GM19240 (cell line): ENCODE data around the gene MRPL4.

ENCODE experiments used
- DNase-seq: peaks from one replicate; pipeline ENCODE4 v3.0.0; 2011; ENCODE audit warnings: low spot score; ENCODE audit not compliant: insufficient read length

Gene MRPL4

DNA sequence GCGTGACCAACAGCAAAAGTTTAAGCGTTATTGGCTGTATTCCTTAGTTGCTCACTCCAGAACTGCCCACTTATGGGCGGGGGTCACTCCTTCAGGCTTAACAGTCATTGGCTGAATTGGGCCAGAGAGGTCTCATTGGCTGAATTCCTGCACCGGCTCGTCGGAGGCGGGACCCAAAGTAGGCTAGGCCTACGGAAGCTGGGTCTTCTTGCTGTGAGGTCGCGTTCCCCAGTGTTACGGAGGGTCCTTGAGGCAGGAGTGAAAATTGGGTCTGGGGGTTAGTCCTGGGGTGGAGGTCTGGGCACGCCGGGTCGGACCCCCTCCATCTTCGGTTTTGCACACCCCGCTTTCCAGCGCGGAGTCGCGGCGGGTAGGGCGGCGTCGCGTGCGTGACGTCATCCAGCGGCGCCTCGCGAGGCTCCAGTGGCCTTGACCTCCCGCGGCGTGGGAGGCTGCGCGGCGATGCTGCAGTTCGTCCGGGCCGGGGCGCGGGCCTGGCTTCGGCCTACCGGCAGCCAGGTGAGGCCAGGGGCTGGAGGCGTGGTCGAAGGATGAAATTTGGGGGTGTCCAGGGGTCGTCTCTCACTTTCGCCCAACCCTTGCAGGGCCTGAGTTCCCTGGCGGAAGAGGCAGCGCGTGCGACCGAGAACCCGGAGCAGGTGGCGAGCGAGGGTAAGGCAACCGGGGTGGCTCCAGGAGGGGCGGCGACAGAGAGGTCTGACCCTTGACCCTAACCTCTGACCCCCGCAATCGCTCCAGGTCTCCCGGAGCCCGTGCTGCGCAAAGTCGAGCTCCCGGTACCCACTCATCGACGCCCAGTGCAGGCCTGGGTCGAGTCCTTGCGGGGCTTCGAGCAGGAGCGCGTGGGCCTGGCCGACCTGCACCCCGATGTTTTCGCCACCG lies at the start of gene MRPL4:
TSS of gene MRPL4 (plus strand) at position 423 of the 903 bp plus-strand sequence. CDS start at position 463, 40 bp downstream.
- DNase-seq = peak; percentile 84

DNA sequence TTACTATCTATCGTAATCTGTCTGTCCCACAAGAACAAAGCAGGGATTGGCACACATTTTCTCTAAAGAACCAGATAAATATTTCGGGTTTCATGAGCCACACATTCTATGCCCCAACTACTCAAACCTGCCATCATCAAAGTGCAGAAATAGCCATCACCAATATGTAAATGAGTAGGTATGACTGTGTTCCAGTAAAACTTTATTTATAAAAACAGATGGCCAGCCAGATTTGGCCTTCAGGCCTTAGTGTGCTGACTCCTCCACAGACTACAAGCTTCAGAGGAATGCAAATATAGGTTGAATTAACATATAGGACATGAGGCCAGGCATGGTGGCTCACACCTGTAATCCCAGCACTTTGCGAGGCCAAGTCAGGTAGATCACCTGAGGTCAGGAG lies 48.3 kb upstream of the MRPL4 start:
- no peak for DNase-seq

DNA sequence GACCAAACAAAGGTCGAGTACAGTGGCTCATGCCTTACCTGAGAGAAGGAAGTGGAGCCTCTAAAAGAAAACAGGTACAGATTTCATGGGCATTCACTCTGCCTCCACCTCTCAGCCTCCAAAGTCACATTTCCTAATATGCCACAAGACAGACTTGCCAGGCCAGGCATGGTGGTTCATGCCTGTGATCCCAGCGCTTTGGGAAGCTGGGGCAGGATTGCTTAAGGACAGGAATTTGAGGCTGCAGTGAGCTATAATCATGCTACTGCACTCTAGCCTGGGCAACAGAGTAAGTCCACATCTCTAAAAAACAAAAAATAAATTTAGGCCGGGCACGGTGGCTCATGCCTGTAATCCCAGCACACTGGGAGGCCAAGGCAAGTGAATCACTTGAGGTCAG lies 46.4 kb upstream of the MRPL4 start:
- no peak for DNase-seq

DNA sequence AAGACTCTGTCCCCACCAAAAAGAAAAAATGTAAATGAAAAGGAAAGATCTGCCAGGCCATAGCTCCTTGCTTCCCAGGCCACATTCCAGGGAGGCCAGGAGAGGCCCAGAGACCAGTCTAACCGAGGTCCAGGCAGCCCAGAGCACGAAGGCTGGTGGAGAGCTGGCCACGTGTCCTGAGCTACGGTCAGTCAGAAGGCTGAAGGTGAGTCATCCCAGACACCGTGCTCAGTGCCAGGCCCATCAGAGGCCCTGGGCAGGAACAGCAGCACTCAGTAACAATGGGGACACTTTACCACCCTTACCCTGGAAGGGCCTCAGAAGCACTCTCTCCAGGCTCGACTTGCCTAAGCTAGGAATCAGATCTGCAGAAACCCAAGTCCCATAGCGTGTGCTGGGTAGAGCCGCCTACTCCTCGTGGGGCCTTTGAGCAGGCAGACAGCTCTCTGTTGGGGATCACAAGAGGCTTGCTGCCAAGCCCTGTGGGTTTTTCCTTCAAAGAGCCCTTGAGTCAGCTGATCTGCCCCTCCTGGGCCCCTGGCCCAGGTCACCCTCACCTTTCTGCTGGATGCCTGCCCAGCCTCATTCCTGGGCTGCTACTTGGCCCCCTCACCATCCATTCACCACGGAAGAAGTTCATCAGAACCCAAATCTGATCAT lies 45.7 kb upstream of the MRPL4 start:
- no peak for DNase-seq

DNA sequence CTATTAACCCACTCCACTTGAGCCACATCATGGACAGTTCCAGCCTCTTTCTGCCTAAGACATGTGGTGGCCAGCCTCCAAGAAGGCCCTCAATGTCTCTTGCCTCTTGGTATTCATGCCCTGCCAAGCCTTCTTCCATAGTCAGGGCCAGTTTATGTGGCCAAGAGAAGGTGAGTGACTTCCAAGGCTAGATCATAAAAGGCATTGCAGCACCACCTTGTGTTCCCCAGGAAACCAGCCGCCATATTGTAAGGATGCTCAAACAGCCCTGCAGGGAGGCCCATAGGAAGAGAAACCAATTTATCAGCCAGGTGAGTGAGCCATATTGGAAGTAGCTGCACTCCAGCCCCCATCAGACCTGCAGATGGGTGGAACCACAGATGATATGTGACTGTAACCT lies 45.0 kb upstream of the MRPL4 start:
- DNase-seq = no peak

DNA sequence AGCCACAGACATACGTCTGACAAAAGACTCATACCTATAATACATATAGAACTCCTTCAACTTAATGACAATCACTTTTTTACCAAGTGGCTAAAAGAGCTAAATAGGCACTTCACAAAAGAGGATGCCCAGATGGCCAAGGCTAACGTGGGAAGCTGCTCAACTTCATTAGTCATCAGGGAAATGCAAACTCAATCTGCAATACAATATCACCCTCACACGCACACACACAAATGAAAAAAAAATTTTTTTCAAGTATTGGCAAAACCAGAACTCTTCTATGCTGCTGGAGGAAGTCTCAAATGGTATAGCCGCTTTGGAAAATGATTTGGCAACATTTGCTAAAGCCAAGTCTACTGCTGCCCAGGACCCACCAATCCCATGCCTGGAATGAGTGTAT lies 42.7 kb upstream of the MRPL4 start:
- no peak for DNase-seq

DNA sequence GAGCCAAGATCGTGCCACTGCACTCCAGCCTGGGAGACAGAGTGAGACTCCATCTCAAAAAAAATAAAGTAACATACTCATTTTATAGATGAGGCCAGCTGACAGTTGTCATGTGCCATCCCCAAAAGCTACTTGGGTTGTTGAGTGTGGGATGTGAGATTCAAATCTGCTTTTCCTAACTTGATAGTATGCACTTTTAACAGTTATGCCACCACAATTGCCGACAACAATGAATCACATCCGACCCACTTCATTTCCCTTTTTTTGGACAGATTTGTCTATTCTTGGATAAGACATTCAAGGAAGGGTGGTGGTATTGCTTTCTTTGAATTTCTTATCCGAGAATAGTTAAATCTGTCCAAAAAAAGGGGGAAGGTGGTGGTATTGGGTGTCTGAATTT lies 41.0 kb upstream of the MRPL4 start:
- DNase-seq = no peak

DNA sequence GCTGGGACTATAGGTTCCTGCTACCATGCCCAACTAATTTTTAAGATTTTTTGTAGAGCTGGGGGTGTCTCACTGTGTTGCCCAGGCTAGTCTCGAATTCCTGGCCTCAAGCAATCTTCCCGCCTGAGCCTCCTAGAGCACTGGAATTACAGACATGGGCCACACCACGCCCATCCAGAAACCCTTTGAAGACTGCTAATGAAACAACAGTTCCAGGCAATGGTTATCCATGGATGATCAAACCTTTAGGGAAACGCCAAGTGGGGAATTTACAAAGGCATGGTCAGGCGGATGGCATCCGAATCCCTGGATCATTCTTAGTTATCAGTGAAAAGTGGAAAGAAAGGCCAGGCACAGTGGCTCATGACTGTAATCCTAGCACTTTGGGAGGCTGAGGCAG lies 40.3 kb upstream of the MRPL4 start:
- DNase-seq = no peak

DNA sequence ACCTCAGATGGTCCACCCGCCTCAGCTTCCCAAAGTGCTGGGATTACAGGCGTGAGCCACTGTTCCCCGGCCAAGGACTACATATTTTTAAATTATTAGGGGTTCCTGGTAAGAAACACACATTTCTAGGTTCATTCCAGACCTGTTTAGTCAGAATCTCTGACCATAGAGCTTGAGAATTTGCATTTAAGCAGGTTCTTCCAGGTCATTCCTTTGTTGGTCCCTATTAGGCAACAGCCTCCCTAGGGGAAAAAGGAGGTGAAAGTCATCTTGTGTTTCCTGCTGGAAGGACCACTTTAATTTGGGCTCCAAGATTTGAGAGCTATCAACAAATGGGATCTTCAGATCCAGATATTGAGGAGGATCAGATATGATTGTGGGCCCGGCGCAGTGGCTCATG lies 37.2 kb upstream of the MRPL4 start:
- DNase-seq = no peak

DNA sequence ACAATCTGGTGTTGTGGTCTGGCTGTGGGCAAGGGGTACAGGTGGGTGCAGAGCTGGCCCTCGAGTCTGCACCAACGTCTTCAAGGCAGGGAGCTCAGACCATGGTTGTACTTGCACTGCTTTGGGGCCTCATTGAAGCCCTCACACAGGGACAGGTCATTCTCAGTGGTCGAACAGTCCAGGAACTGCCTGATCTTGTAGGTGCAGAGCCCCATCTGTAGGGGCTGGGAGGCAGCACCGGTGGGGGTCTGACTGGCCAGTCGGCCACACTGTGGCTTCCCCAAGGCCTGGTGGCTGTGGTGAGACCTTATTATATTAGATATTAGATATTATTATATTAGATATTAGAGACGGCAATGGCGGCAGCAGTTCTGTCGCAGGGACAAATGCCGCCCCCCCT lies 34.9 kb upstream of the MRPL4 start:
- DNase-seq = no peak

DNA sequence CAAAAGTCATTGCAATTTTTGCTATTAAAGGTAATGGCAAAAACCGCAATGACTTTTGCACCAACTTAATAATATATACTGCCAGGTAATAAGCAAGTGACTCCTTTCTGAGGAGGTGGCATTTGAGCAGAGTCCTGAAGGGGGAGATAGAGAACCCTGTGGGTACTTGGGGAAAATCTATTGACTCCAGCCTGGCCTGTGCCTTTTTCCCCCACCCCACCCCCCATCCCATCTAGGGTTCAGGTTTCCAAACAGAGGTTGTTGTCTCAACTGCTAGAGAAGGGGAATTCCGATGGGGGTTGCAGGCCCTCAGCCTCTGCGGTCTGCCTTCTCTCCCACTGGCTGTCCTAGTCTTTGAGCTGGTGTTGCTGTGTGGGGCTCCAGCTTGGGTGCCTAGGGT lies 32.3 kb upstream of the MRPL4 start:
- peak; percentile 27 for DNase-seq

DNA sequence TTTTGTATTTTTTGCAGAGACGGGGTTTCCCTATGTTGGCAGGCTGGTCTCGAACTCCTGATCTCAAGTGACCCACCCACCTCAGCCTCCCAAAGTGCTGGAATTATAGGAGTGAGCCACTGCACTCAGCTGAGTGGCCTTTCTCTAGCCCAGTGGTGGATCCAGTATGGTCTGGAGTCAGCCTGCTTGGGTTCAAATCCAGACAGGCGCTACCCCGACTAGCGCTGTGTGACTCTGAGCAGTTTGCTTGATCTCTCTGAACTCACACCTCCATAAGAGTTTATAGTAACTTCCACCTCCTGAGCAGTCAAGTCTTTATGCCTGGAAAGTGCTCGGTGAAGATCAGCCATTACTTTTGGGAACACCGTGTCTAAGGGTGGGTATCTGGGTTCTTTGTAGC lies 31.3 kb upstream of the MRPL4 start:
- DNase-seq = no peak

DNA sequence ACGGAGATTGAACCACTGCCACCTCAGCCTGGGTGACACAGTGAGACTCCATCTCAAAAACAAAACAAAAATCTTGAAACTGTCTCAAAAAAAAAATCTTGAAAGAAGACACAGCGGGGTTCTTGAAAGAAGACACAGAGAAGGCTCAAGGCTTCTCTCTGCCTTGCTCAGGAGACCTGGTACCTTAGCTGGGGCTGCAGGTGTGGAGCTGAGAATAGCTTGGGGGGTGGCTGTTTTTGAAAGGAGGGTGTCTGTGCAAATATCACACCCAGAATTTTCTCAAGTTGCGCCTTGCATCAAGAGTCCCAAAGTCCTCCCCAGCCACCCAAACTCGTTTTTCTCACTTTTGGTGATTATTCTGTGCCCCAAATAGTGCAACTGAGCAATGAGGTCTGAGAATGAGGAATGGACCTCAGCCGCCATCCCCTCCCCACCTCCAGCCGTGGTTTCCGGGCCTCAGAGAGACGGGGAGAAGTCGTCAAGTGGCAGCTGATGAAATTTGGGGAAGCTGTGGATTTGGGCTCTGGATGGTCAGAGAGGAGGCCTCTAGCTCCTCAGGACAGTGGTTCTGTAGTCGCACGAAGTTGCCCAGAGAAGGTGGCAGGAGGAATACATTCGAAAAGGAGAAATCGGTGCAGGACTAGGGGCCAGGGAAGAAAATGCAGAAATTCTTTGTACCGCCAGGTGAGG lies 29.7 kb upstream of the MRPL4 start:
- no peak for DNase-seq

DNA sequence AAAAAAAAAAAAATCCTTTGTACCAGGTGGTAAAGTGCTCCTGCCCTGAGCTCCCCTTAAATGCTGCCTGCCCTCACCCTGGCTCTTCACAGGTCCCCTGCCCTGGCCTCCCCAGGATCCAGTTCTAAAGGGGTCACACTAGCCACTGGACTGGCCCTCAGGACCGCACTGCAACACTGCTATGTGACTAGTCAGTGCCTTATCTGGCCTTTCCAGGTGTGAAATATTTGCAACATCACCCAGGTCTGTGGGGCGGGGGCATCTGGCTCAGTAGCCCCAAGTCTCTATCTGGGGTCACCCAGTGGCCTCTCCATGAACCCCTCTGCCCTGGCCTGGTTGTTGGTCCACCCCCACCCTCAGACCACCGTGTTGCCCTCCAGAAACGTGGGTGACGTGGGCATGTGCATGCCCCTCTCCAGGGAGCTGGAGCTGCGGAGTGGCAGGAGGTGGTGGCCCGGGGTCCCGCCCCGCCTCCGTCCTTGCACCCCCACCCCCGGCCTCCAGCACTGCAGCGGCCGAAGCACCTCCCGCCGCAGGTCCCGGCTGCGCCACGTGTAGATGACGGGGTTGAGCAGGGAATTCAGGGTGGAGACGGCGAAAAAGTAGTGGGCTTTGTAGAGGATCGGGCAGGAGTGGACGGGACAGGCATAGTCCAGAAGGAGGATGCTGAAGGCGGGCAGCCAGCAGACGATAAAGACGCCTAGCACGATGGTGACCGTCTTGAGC lies 28.4 kb upstream of the MRPL4 start:
- DNase-seq = no peak

DNA sequence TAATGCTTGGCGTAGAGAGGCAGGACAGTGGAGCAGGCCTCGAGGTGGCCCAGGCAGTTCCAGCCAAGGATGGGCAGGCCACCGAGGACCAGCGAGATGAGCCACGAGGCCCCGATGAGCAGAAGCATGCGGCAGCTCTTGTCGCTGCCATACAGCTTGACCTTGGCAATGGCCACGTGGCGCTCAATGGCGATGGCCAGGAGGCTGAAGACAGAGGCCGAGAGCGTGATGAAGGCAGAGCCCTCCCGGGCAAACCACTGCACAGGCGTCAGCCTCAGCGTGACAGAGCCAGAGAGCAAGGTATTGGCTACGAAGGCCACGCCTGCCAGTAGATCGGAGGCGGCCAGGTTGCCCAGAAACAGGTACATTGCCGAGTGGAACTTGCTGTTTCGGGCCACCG lies 27.7 kb upstream of the MRPL4 start:
- no peak for DNase-seq

DNA sequence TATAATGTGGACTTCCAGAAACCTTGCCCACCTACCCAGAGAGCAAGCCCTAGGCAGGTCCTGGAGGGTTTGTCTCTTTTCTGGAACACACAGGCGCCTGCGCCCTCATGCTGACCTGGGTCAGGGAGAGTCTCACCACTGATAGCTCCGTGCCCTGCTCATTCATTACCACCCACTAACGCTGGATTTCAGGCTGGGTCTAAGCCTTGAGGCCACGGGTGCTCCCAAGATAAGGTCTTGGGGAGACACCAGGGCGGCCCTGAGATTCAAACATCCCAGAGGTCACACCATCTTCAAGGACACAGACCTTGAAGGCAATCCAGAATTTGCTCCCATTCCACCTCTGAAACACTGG lies 26.0 kb upstream of the MRPL4 start:
- DNase-seq = no peak

DNA sequence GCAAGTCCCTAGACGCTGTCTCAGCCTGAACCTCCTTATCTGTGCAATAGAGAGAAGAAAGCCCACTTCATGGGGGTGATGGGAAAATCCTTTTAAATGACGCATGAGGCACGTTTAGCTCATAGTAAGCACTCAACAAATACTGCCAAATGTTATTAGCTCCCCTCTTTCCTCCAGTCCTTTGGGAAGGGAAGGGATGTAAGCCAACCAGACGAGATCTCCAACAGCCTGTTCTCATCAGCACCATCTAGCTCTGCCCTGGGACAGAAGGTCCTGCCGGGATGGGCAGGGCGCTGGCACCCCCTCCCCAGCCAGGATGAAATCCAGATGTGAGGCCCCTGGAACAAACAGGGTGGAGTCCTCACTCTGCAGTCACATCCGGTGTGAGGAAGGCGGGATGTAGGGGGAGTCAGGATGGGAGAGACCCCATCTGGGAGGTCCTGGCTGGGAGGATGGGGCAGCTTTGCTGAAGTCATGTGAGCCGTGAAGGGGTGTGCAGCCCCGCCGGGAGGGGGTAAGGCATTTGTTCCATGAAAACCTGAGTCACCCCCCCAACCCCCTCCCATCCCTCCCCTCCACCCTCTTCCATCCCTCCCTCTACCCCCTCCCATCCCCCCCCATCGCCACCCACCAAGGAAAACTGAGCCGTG lies 25.5 kb upstream of the MRPL4 start:
- no peak for DNase-seq

DNA sequence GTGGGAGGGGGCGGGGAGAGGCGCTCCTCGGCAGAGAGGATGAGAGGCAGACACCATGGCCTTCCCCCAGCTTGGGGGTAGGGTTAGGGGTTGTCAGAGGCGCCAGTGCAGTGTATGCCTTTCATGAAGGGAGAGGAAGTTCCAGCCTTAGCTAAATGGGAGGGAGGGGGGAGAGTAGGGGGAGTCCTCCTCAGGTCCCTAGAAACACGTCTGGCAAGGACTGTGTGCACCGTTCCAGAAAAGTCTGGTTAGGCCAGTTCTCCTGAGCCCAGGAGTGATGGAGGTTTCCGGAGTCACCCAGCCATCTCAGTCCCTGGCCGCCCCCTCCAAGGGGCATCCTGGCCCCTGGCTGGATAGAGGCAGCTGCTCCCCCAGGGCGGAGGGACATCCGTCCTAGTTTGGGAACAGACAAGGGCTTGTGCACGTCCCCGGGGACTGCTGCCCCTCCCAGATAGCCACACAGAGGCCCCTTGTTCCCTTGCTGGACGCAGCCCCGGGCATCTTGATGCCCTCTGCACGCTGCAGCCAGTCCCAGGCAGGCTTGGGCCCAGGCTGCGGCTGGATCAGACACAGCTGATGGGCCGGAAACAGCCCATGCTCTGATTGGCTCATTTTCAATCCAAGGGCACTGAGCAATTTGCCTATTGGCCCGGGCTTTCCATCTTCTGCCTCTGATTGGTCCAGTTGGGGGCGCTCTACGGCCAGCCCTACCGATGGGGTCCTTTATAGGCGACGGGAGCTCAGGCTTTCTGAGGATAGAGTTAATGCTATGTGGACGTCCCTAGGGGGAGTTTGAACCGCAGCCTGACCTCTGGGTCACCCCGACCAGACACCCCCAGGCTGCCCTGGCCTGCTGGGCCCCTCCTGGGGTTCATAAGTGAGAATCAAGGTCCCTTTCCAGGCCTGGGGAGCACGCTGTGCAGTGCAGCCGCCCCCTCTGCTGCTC lies 24.7 kb upstream of the MRPL4 start:
- no peak for DNase-seq

DNA sequence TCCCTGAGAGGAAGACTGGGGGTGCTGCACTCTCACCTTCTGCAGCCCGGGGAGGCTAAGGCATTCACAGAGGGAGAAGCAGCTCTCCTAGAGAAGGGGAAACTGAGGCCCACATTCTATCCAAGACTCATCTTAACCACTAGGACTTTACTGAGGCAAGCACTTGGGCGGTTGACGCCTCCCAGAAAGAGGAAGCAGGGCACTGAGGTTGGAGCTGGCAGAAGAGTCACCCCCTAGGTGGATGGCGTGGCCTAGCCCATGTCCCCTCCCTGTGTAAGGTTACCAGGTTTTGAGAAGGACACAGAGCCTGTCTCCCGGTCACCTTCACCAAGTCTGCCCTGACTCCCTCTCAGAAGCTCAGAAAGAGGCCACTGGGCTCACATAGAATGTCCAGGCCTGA lies 23.6 kb upstream of the MRPL4 start:
- no peak for DNase-seq

DNA sequence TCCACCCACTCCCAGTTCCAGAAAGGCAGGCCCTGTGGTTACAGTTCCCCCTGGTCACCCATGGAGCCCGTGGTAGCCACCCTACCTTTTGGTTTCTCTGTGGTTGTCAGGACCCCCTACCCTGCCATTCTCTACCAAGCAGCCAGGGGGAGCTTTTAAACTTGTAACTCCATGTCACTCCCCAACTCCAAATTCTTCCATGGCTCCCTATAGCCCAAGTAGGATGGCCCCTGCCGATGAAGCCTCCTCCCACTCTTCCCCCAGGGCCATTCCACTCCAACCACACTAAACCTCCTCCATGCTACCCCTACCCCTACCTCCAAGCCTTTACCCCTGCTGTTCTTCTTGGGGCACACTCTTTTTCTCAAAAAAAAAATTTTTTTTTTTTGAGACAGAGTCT lies 23.1 kb upstream of the MRPL4 start:
- DNase-seq = peak; percentile 53
